Measurements from ENCODE around the gene TAF1A.

DNA sequence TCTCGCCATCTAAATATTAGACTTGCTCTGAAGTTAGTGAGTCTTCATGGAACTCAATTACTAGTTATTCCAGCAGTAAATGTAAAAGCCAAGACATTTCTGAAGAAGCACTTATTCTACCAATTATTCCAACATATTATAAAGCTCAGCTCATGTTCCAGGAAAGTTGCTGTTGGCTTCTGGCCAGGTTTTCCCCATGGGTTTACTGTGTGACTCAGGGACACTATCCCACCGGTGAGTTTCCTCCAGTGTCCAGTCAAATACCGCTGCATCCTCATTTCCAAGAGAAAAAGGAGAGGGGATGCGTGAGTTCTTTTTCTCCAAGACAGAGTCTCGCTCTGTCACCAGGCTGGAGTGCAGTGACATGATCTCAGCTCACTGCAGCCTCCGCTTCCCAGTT lies 32.6 kb downstream of the TAF1A start:
- TF ChIP-seq, protein P1, sequence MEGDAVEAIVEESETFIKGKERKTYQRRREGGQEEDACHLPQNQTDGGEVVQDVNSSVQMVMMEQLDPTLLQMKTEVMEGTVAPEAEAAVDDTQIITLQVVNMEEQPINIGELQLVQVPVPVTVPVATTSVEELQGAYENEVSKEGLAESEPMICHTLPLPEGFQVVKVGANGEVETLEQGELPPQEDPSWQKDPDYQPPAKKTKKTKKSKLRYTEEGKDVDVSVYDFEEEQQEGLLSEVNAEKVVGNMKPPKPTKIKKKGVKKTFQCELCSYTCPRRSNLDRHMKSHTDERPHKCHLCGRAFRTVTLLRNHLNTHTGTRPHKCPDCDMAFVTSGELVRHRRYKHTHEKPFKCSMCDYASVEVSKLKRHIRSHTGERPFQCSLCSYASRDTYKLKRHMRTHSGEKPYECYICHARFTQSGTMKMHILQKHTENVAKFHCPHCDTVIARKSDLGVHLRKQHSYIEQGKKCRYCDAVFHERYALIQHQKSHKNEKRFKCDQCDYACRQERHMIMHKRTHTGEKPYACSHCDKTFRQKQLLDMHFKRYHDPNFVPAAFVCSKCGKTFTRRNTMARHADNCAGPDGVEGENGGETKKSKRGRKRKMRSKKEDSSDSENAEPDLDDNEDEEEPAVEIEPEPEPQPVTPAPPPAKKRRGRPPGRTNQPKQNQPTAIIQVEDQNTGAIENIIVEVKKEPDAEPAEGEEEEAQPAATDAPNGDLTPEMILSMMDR (IDR thresholded peaks at IDR 0.05; ENCODE audit: insufficient read depth, low read length): no peak
- TF ChIP-seq POLR2AphosphoS5 (IDR thresholded peaks at IDR 0.05; ENCODE audit: low read depth): no peak
- TF ChIP-seq SPI1 (IDR thresholded peaks at IDR 0.05; ENCODE audit: borderline replicate concordance, low read depth): no peak
- TF ChIP-seq GABPA (IDR thresholded peaks at IDR 0.05; ENCODE audit: low read depth): no peak
- TF ChIP-seq, protein P2, sequence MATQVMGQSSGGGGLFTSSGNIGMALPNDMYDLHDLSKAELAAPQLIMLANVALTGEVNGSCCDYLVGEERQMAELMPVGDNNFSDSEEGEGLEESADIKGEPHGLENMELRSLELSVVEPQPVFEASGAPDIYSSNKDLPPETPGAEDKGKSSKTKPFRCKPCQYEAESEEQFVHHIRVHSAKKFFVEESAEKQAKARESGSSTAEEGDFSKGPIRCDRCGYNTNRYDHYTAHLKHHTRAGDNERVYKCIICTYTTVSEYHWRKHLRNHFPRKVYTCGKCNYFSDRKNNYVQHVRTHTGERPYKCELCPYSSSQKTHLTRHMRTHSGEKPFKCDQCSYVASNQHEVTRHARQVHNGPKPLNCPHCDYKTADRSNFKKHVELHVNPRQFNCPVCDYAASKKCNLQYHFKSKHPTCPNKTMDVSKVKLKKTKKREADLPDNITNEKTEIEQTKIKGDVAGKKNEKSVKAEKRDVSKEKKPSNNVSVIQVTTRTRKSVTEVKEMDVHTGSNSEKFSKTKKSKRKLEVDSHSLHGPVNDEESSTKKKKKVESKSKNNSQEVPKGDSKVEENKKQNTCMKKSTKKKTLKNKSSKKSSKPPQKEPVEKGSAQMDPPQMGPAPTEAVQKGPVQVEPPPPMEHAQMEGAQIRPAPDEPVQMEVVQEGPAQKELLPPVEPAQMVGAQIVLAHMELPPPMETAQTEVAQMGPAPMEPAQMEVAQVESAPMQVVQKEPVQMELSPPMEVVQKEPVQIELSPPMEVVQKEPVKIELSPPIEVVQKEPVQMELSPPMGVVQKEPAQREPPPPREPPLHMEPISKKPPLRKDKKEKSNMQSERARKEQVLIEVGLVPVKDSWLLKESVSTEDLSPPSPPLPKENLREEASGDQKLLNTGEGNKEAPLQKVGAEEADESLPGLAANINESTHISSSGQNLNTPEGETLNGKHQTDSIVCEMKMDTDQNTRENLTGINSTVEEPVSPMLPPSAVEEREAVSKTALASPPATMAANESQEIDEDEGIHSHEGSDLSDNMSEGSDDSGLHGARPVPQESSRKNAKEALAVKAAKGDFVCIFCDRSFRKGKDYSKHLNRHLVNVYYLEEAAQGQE (IDR thresholded peaks at IDR 0.05; ENCODE audit: insufficient replicate concordance, low read depth): no peak
